ENCODE measurements around the gene TLCD1.

GRCh38 chr17:28724500-28725165 is 1.4 kb downstream of the TLCD1 start:
- TF ChIP-seq CTCF (IDR thresholded peaks at IDR 0.05) = no peak
- TF ChIP-seq TCF12 (IDR thresholded peaks at IDR 0.05) = no peak
- no peak for TF ChIP-seq GABPA (IDR thresholded peaks at IDR 0.05; ENCODE audit: low read depth)
- TF ChIP-seq EP300 (IDR thresholded peaks at IDR 0.05; ENCODE audit: borderline replicate concordance in 1 of 2, low read depth in 1 of 2, low read length in 1 of 2) = no peak
- TF ChIP-seq FOSL2 (IDR thresholded peaks at IDR 0.05; ENCODE audit: borderline replicate concordance, low read depth) = no peak
- no peak for TF ChIP-seq TAF1 (IDR thresholded peaks at IDR 0.05; ENCODE audit: borderline replicate concordance, low read depth, low read length)

Data from SK-N-SH (cell line).